ENCODE results near the gene GFPT1. TPM values are rescaled to one million over a fixed set of nuclear protein-coding genes. Genes with fewer than 3 reads are reported as not detected.

The GFPT1 gene
- total RNA-seq, 8 experiments from 2014 or later, result 13.5 to 61.0 (median 39.6) TPM

DNA sequence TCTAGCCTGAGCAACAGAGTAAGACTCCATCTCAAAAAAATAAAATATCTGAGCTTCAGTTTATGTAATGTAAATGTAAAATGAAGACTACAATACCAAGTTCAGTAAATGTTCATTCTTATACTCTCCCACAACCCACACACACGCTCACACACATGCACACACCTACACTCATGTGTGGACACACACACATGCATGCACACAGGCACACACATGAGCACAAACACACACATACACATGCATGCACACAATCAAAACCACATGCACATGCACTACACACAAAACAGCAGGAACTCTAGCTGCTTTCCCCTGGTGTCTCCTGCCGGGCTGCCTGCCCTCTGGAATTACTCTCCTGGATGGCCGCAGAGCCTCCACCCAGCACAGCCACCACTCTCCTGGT, 90.6 kb downstream of the GFPT1 start:
- no peaks in the 10 kb centered on the region for H3K4me1 ChIP-seq (replicated peaks in 1 of 2)
- in situ Hi-C loops (cut with MboI; ENCODE audit: low pct_unique_long_range_greater_than_20kb in 2 of 9, low sequenced_read_pairs in 9 of 9, unreplicated experiment in 9 of 9), result loop anchor here in 1 of 9 experiments (25.0 kb wide), 1 partner anchor 284 kb away; the partner anchor contains the start of gene ANTXR1
- H3K4me3 ChIP-seq, result no peak overlapping the region
- H3K27ac ChIP-seq, result no peak overlapping the region
- WGBS, 10 experiments, result 20 to 83% (median 78%) methylated on average over 1 to 3 of the region's 3 CpGs; no CpG with 5 or more reads in 6 of the 10 experiments
- no peak for ATAC-seq (replicated peaks in 6 of 8)

DNA sequence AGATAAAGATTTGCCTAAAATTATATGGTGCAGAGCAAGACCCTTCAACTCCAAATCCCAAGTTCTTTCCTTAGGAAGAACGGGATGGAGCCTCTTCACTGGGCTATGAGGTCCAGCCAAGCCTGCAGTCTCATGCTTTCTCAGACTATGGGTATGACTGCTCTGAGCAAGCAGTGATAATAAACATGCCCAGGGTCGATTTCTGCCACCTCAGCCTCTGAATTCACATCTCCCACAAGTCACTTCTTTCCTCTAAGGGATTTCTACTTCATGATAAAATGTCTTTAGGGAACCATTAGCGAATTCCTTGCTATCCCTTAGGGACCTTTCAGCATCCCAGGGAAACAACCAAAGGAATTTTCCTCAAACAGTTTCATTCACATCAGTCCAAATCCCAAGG, 94.8 kb downstream of the GFPT1 start:
- in situ Hi-C loops (cut with MboI; ENCODE audit: low pct_unique_long_range_greater_than_20kb in 2 of 9, low sequenced_read_pairs in 9 of 9, unreplicated experiment in 9 of 9), result loop anchor here in 1 of 9 experiments (25.0 kb wide), 1 partner anchor 280 kb away; the partner anchor contains the start of gene ANTXR1
- 55 to 92% (median 76%) methylated on average over 1 to 3 of the region's 3 CpGs; no CpG with 5 or more reads in 4 of the 10 experiments for WGBS, 10 experiments
- Histone ChIP-seq H3K4me3 (no peak overlapping the region), H3K27ac (no peak overlapping the region), H3K4me1 (replicated peaks in 1 of 2) (no peaks in the 10 kb centered on the region)
- no peak for ATAC-seq (replicated peaks in 6 of 8)

DNA sequence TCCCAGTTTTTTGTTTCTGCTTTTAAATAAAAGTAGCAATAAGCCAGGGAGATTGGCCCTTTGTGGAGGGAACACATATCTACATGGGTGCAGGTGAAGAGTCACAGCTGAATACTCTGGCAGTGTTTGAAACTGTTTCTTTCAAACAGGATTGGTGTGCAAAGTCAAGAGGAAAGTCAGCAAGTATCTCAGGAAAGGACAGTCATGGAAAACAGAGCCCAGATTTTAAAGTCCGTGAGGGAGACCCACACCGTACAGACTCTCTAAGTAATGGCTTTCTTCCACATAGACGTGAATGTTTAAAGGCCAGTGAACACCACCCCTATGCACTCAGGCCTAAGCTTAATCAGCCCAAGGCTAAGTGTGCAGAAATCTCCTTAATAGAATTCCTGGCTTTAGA, 95.3 kb downstream of the GFPT1 start:
- Histone ChIP-seq H3K4me3 (no peak overlapping the region), H3K27ac (no peak overlapping the region), H3K4me1 (replicated peaks in 1 of 2) (no peaks in the 10 kb centered on the region)
- WGBS, 10 experiments, result 83 to 100% (median 95%) methylated on average over 1 to 3 of the region's 3 CpGs; no CpG with 5 or more reads in 6 of the 10 experiments
- ATAC-seq (replicated peaks in 6 of 8), result no peak
- in situ Hi-C loops (cut with MboI; ENCODE audit: low pct_unique_long_range_greater_than_20kb in 2 of 9, low sequenced_read_pairs in 9 of 9, unreplicated experiment in 9 of 9), result loop anchor here in 1 of 9 experiments (25.0 kb wide), 1 partner anchor 279 kb away; the partner anchor contains the start of gene ANTXR1

DNA sequence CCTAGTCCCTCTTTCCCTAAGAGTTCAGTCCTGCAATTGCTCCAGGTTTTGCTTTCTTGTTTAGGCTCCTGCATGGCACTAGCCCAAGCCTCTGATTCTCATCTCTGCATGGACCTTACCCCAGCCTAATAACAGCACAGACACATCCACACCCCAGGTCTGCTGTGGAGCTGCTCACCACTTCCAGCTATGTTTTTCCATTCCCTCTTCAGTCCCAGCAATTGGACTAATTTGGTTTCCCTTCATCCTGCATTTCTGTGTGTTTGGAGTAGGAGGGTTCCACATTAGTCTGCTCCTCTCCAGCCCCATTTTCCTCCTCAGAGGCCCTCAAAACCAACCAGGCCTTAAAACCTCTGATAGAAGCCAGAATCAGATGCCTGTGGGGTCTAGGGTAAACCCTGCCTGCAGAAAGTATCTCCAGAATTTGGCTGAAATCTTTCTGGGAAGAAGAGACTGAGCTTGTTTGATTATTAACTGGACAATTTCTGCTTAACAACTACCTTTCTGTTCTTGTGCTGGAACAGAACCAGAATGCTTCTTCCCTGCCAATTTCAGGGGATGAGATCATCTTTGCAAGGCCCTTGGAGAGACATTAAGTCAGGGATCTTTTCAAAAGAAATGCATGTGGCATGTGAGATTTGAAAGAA, 95.9 kb downstream of the GFPT1 start:
- peak in 3 of 8 experiments; percentile 20 to 34 (median 29) for ATAC-seq (replicated peaks in 6 of 8)
- no peak overlapping the region for H3K4me3 ChIP-seq
- H3K27ac ChIP-seq, result no peak overlapping the region
- H3K4me1 ChIP-seq (replicated peaks in 1 of 2), result no peaks in the 10 kb centered on the region
- in situ Hi-C loops (cut with MboI; ENCODE audit: low pct_unique_long_range_greater_than_20kb in 2 of 9, low sequenced_read_pairs in 9 of 9, unreplicated experiment in 9 of 9), result loop anchor here in 1 of 9 experiments (25.0 kb wide), 1 partner anchor 279 kb away; the partner anchor contains the start of gene ANTXR1

DNA sequence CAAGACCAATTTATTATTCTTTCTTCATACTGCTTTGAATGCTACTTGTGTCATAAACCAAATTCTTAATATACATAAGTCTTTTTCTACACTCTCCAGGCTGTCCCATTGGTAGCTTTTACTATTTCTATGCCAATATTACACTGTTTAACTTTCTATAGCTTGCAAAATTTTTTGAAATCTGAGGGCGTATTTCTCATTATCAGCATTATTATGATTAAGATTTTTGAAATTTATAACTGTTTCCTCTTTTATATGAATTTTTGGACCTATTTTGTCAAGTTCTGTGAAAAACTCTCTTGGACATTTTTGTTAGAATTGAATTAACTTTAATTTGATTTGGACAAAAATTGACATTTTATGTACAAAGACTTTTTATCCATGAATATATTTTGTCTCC, 98.6 kb downstream of the GFPT1 start:
- Histone ChIP-seq H3K27ac (no peak overlapping the region), H3K4me1 (replicated peaks in 1 of 2) (no peaks in the 10 kb centered on the region), H3K4me3 (no peak overlapping the region)
- in situ Hi-C loops (cut with MboI; ENCODE audit: low pct_unique_long_range_greater_than_20kb in 2 of 9, low sequenced_read_pairs in 9 of 9, unreplicated experiment in 9 of 9), result loop anchor here in 1 of 9 experiments (25.0 kb wide), 1 partner anchor 276 kb away; the partner anchor contains the start of gene ANTXR1
- ATAC-seq (replicated peaks in 6 of 8), result no peak
- WGBS, 10 experiments, result 48 to 100% (median 88%) methylated on average over 1 of the region's 1 CpG

DNA sequence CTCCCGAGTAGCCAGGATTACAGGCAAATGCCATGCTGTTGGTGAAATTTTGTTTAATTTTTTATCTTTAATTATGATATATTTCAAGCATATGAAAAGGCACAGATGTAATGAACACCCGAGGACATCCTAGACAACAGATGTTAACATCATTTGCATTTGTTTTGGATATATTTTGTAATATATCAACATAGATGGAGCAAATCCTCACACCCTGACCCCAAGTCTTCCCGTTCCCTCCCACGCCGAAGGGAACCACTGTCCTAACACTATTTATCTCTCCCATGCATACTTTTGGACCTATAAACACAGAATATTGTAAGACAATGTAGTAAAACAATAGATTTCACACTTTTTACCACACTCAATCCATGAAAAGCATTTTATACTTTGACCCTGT, 99.5 kb downstream of the GFPT1 start:
- 0 to 97% (median 77%) methylated on average over 1 to 5 of the region's 5 CpGs; no CpG with 5 or more reads in 2 of the 10 experiments for WGBS, 10 experiments
- peak in 1 of 8 experiments; percentile 71 for ATAC-seq (replicated peaks in 6 of 8)
- Histone ChIP-seq H3K4me1 (replicated peaks in 1 of 2) (no peaks in the 10 kb centered on the region), H3K27ac (no peak overlapping the region), H3K4me3 (no peak overlapping the region)
- in situ Hi-C loops (cut with MboI; ENCODE audit: low pct_unique_long_range_greater_than_20kb in 2 of 9, low sequenced_read_pairs in 9 of 9, unreplicated experiment in 9 of 9), result loop anchor here in 1 of 9 experiments (25.0 kb wide), 1 partner anchor 275 kb away; the partner anchor contains the start of gene ANTXR1

DNA sequence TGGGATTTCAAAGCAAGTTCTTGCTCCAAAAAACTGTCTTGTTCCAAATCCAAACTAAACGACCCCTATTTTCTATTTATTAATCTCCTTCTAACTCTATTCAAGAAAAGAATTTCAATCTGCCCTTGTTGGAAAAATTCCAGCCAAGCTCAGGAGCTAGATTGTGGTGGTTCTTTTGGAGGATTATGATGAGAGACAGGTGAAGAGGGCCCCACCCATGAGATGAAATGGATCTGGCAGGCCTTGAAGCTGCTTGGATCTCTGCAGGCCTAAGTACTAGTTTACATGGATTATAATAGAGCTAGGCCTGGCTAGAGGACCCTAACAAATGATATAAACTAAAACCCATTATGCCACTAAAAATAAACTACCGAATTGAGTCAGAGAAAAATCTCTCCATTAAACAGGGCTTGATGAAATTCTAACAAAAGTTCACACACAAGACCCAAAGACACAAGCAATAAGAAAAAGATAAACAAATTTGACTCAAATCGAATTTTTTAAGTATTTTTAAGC, 101.6 kb downstream of the GFPT1 start:
- in situ Hi-C loops (cut with MboI; ENCODE audit: low pct_unique_long_range_greater_than_20kb in 2 of 9, low sequenced_read_pairs in 9 of 9, unreplicated experiment in 9 of 9), result loop anchor here in 1 of 9 experiments (25.0 kb wide), 1 partner anchor 273 kb away; the partner anchor contains the start of gene ANTXR1
- H3K4me3 ChIP-seq, result no peak overlapping the region
- 14 to 67% (median 45%) methylated on average over 1 to 3 of the region's 3 CpGs for WGBS, 10 experiments
- H3K27ac ChIP-seq, result no peak overlapping the region
- H3K4me1 ChIP-seq (replicated peaks in 1 of 2), result no peaks in the 10 kb centered on the region
- ATAC-seq (replicated peaks in 6 of 8), result no peak

DNA sequence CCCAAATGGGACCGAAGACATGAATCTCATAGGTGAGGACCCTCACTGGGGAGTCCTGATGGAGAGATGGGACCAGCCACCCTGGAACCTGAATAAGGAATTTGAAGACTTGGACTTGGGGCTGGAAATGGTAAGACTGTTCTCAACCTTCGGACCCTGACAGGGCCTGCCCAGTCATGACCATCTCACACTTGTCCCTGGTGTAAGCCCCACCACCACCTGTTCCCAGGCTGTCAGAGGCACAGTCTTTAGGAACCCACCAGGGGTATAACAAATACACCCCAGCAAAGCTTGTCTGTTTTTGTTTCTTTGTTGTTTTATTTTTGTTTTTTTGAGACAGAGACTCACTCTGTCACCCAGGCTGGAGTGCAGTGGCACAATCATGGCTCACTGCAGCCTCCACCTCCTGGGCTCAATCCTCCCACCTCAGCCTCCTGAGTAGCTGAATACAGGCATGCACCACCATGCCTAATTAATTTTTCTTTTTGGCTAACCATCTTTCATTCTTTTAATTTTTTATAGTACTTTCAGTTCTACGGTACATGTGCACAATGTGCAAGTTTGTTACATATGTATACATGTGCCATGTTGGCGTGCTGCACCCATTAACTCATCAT, 106.1 kb downstream of the GFPT1 start:
- no peak for ATAC-seq (replicated peaks in 6 of 8)
- WGBS, 10 experiments, result 70 to 100% (median 96%) methylated on average over 1 to 3 of the region's 4 CpGs; no CpG with 5 or more reads in 3 of the 10 experiments
- in situ Hi-C loops (cut with MboI; ENCODE audit: low pct_unique_long_range_greater_than_20kb in 2 of 9, low sequenced_read_pairs in 9 of 9, unreplicated experiment in 9 of 9), result loop anchor here in 1 of 9 experiments (25.0 kb wide), 1 partner anchor 269 kb away; the partner anchor contains the start of gene ANTXR1
- Histone ChIP-seq H3K27ac (no peak overlapping the region), H3K4me1 (replicated peaks in 1 of 2) (no peaks in the 10 kb centered on the region), H3K4me3 (no peak overlapping the region)

DNA sequence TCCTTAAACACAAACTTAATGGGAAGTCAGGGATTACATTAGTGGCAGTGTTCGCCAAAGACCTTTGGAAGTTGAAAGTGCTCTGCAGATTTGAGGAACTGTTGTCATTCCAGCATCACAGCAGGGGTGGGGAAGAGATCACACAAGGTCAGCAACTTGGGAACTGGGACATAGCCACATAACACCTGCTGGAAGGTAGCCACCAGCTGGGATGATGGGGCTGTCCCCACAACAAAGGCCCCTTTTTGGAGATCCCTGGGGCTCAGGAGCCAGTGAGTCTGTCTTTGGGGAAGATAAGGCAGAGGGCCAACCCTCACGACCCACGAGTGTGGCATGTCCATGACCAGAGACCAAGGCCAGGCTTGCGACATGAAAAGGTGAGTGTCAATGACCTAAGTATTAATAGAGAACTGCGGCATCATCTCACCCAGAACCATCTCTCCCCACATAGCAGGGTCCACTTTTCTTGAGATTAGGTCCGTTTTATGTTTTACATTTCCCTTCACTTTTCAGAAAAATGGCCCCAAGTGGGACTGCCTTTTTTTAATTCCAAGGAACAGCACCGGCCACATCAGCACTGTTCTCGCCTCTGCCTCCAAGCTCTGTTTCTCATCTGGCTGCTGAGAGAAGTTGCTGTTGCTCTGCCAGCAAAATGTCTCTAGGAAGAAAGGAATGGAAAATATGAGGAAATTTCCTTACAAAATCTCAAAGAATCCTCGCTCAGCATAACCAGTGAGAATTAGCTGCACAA, 106.9 kb downstream of the GFPT1 start:
- ATAC-seq (replicated peaks in 6 of 8), result no peak
- H3K4me3 ChIP-seq, result no peak overlapping the region
- in situ Hi-C loops (cut with MboI; ENCODE audit: low pct_unique_long_range_greater_than_20kb in 2 of 9, low sequenced_read_pairs in 9 of 9, unreplicated experiment in 9 of 9), result loop anchor here in 1 of 9 experiments (25.0 kb wide), 1 partner anchor 268 kb away; the partner anchor contains the start of gene ANTXR1
- 0 to 93% (median 70%) methylated on average over 1 to 7 of the region's 9 CpGs for WGBS, 10 experiments
- H3K4me1 ChIP-seq (replicated peaks in 1 of 2), result no peaks in the 10 kb centered on the region
- no peak overlapping the region for H3K27ac ChIP-seq

DNA sequence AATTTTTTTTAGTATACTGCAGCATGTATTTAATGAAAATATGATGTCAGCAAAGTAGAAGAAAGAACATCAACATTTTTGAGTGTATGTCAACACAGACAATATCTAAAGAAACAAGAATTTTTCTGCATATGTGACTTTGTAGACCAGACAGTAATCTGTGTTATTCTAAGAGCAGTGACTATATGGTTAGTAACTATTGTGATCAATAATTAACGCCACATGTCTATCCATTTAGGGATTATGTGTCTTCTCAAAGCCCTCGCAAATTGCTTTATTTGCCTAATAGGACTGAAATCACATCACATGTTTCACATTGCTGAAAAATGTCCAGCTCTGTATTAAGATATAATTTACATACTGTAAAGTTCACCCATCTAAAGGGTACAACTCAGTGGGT, 107.8 kb downstream of the GFPT1 start:
- no peak for ATAC-seq (replicated peaks in 6 of 8)
- WGBS, 10 experiments, result 45 to 100% (median 80%) methylated on average over 1 to 2 of the region's 2 CpGs; no CpG with 5 or more reads in 1 of the 10 experiments
- in situ Hi-C loops (cut with MboI; ENCODE audit: low pct_unique_long_range_greater_than_20kb in 2 of 9, low sequenced_read_pairs in 9 of 9, unreplicated experiment in 9 of 9), result loop anchor here in 1 of 9 experiments (25.0 kb wide), 1 partner anchor 267 kb away; the partner anchor contains the start of gene ANTXR1
- Histone ChIP-seq H3K4me1 (replicated peaks in 1 of 2) (no peaks in the 10 kb centered on the region), H3K4me3 (no peak overlapping the region), H3K27ac (no peak overlapping the region)

DNA sequence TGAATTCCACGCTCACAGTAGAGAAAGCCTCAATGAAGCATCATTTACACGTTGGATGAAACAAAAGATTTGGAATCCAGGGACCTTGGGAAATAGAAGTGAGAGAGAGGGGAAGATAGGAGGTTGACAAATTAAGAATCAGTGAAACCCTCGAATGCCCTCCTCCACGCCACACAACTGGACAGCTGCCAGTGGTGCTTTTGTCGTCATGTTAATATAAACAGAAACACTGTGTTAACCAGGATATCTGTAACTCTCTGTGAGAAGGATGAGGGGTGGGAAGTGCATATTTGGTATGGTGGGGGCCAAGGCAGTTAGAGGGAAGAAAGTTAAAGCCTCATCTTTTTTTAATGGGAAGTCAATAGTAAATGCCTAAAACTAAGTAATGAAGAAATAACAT, 108.7 kb downstream of the GFPT1 start:
- Histone ChIP-seq H3K4me1 (replicated peaks in 1 of 2) (no peaks in the 10 kb centered on the region), H3K27ac (no peak overlapping the region), H3K4me3 (no peak overlapping the region)
- ATAC-seq (replicated peaks in 6 of 8), result no peak
- 56 to 93% (median 78%) methylated on average over 1 to 5 of the region's 5 CpGs for WGBS, 10 experiments
- in situ Hi-C loops (cut with MboI; ENCODE audit: low pct_unique_long_range_greater_than_20kb in 2 of 9, low sequenced_read_pairs in 9 of 9, unreplicated experiment in 9 of 9), result loop anchor here in 1 of 9 experiments (25.0 kb wide), 1 partner anchor 266 kb away; the partner anchor contains the start of gene ANTXR1

DNA sequence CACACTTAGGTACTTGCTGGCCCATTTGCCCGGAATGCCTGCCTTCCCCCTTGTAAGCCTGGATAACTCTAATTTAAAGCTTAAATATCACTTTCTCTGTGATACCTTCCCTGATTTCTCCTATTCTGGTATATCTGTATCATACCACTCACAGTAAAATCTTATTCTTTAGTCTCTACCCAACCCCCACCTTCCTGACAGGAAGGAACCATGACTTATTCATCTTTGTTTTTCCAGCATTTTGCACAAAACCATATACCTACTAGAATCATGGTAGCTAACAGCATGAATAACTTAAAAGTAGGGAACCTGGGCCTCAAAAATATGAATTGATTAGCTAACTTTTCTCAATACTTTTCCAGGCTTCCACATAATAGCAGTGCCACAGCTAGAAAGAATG, 111.5 kb downstream of the GFPT1 start:
- H3K4me3 ChIP-seq, result no peak overlapping the region
- in situ Hi-C loops (cut with MboI; ENCODE audit: low pct_unique_long_range_greater_than_20kb in 2 of 9, low sequenced_read_pairs in 9 of 9, unreplicated experiment in 9 of 9), result loop anchor here in 1 of 9 experiments (25.0 kb wide), 1 partner anchor 263 kb away; the partner anchor contains the start of gene ANTXR1

More for the DNA sequence above, 111.5 kb downstream of the GFPT1 start:
- WGBS, 10 experiments, result 83 to 100% (median 100%) methylated on average over 1 of the region's 1 CpG; no CpG with 5 or more reads in 5 of the 10 experiments
- ATAC-seq (replicated peaks in 6 of 8), result no peak
- H3K27ac ChIP-seq, result no peak overlapping the region
- no peaks in the 10 kb centered on the region for H3K4me1 ChIP-seq (replicated peaks in 1 of 2)
